ENCODE data around the gene CUL3. TPM values are rescaled to one million over a fixed set of nuclear protein-coding genes. Genes with fewer than 3 reads are reported as not detected.
"Not testable (repeated sequence)": the region's sequence is repeated elsewhere in the genome, so short reads cannot be mapped to it uniquely, and the experiment has no call there.

The CUL3 gene
- total RNA-seq, 2 donors from 2014 or later: 68.9 to 120 TPM

DNA sequence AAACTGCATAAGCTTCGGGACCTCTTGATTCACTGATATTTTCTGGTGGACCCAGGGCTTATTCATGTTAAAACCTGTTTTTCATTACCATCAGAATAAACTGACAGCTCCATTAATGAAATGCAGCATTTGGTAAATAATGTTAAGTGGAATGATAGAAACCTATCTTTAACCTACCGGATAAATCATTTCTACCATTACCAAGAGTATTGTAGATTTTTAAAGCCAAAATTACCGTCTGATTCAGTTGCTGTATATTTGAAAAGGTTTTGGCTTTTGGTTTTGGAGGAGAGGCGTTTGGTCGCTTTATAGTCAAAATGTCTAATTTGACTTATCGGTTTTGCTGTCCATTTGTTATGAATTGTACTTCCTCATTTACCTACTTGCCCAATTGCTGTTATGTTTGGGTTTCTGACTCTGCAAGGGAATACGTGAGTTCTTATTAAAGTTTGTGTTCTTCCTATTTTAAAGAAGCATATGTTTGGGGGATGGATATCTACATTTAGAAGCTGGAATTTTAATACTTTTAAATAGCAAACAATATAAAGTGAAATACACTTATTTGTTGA lies 1.0 kb upstream of the CUL3 start:
- peak overlapping the region; percentile 96 for H3K27ac Mint-ChIP-seq
- H3K36me3 Mint-ChIP-seq: peaks cover 10 to 25% of the 10 kb centered on the region in 2 donors
- ATAC-seq (no peak), DNase-seq (ENCODE audit: low spot score in 2 of 2) (no peak)
- no peaks in the 10 kb centered on the region for H3K9me3 Mint-ChIP-seq

DNA sequence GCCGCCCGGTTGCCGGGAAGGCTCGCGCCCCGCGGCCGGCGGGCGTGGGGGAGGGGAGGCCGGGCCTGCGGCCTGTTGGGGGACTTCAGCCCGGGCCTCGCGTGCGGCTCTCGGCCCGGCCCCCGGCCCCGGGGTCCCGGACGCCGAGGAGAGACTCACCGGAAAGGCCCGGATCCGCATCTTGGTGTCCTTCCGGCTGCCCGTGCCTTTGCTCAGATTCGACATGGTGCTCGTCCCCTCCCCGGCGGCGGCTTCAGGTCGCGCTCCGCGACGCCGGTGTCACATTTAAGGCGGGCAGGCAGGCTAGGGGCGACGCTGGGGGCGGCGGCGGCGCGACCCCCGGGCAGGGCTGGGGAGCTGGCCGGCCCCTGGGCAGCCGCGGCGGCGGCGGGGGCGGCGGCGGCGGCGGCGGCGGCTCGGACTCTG lies 365 bp downstream of the CUL3 start:
- peaks cover 10 to 25% of the 10 kb centered on the region in 2 donors for H3K36me3 Mint-ChIP-seq
- DNase-seq (ENCODE audit: low spot score in 2 of 2): peak in 1 of 2 donors; percentile 65
- no peaks in the 10 kb centered on the region for H3K9me3 Mint-ChIP-seq
- ATAC-seq: peak; percentile 35 to 36
- peak overlapping the region; percentile 93 to 96 for H3K27ac Mint-ChIP-seq

GRCh38 chr2:224584111-224584784 lies 915 bp downstream of the CUL3 start:
- peak overlapping the region; percentile 96 to 99 for H3K27ac Mint-ChIP-seq
- peaks cover 10 to 25% of the 10 kb centered on the region in 2 donors for H3K36me3 Mint-ChIP-seq
- DNase-seq (ENCODE audit: low spot score in 2 of 2): no peak
- H3K9me3 Mint-ChIP-seq: no peaks in the 10 kb centered on the region
- ATAC-seq: no peak

DNA sequence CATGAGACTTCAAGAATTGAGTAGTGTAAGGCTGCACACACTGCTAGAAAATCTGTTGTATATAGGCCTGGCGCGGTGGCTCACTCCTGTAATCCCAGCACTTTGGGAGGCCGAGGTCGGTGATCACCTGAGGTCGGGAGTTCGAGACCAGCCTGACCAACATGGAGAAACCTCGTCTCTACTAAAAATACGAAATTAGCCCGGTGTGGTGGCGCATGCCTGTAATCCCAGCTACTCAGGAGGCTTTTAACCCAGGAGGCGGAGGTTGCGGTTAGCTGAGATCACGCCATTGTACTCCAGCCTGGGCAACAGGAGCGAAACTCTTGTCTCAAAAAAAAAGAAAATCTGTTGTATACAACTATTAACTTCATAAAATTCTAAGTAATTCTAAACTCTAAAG lies 2.1 kb downstream of the CUL3 start:
- H3K27ac Mint-ChIP-seq; ATAC-seq; DNase-seq (ENCODE audit: low spot score in 2 of 2); H3K9me3 Mint-ChIP-seq: not testable (repeated sequence)
- peaks cover 10 to 25% of the 10 kb centered on the region in 2 donors for H3K36me3 Mint-ChIP-seq

DNA sequence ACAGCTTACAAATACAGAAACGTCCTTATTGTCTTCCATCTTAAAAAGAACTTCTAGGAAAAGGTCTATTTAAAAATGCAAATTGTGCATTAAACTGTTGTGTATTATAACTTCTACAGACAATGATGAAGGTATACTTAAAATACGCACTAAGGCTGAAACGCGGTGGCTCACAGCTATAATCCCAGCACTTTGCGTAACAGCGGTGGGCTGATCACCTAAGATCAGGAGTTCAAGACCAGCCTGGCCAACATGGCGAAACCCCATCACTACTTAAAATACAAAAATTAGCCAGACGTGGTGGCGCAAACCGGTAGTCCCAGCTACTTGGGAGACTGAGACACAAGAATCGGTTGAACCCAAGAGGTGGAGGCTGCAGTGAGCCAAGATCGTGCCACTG lies 4.9 kb downstream of the CUL3 start:
- DNase-seq (ENCODE audit: low spot score in 2 of 2) (no peak), ATAC-seq (no peak)
- Mint-ChIP-seq H3K27ac (no peak overlapping the region), H3K36me3 (peaks cover 10 to 25% of the 10 kb centered on the region in 2 donors), H3K9me3 (no peaks in the 10 kb centered on the region)

GRCh38 chr2:224579411-224579810 lies 5.8 kb downstream of the CUL3 start:
- ATAC-seq (no peak), DNase-seq (ENCODE audit: low spot score in 2 of 2) (no peak)
- Mint-ChIP-seq H3K9me3 (no peaks in the 10 kb centered on the region), H3K36me3 (peaks cover 9 to 31% of the 10 kb centered on the region in 2 donors), H3K27ac (peak overlapping the region in 1 of 2 donors; percentile 55)

- DNase-seq (ENCODE audit: low spot score in 2 of 2) (no peak), ATAC-seq (peak; percentile 8 to 45)
- Mint-ChIP-seq H3K27ac (no peak overlapping the region), H3K9me3 (no peaks in the 10 kb centered on the region), H3K36me3 (peaks cover 0 to 13% of the 10 kb centered on the region in 2 donors)
Observed at GRCh38 chr2:224577541-224577940, 7.6 kb downstream of the CUL3 start.

GRCh38 chr2:224576088-224576715 lies 9.0 kb downstream of the CUL3 start:
- no peak for DNase-seq (ENCODE audit: low spot score in 2 of 2)
- Mint-ChIP-seq H3K9me3 (no peaks in the 10 kb centered on the region), H3K27ac (peak overlapping the region in 1 of 2 donors; percentile 64), H3K36me3 (peaks cover 0 to 6% of the 10 kb centered on the region in 2 donors)
- peak; percentile 59 to 80 for ATAC-seq

DNA sequence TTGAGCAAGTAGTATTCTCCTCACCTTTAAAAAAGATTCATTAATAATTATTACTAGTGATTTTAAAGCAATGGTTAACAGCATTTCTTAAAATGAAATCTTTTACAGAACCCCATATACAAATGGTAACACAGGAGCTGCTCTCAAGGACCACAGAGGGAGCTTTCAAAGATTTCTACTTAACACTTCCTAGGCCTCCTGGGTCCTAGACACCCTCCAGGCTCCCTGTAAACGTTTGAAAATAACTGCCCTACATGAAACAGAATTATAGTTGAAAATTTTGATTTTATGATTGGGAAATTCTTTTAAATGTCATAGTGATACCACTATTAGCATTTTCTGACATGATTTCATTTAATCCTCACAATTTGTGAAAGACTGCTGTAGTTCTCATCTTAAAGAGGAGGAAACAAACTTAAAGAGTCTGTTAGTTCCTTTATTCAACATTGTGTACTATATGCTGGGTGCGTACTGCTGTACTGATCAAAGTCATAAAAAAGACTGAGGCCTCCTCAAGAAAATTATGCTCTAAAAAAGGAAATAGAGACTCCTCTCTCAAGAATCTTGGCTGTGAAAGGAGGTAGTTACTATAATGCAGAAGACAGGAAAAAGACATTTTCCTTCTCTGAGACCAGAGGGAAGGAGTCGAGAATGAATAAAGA lies 10.6 kb downstream of the CUL3 start:
- Mint-ChIP-seq H3K27ac (no peak overlapping the region), H3K36me3 (peaks cover 0 to 6% of the 10 kb centered on the region in 2 donors), H3K9me3 (no peaks in the 10 kb centered on the region)
- DNase-seq (ENCODE audit: low spot score in 2 of 2) (no peak), ATAC-seq (no peak)

- no peak for ATAC-seq
- peaks cover 0 to 6% of the 10 kb centered on the region in 2 donors for H3K36me3 Mint-ChIP-seq
- H3K27ac Mint-ChIP-seq: no peak overlapping the region
- no peak for DNase-seq (ENCODE audit: low spot score in 2 of 2)
- H3K9me3 Mint-ChIP-seq: no peaks in the 10 kb centered on the region
Observed at GRCh38 chr2:224573724-224574123, 11.4 kb downstream of the CUL3 start.

- DNase-seq (ENCODE audit: low spot score in 2 of 2): no peak
- ATAC-seq: no peak
- Mint-ChIP-seq H3K27ac (no peak overlapping the region), H3K36me3 (peaks cover 7 to 15% of the 10 kb centered on the region in 2 donors), H3K9me3 (peaks cover 5 to 6% of the 10 kb centered on the region in 2 donors)
Observed at GRCh38 chr2:224572338-224572737, 12.8 kb downstream of the CUL3 start.

- peak; percentile 82 to 88 for ATAC-seq
- DNase-seq (ENCODE audit: low spot score in 2 of 2): no peak
- Mint-ChIP-seq H3K9me3 (peaks cover 5 to 9% of the 10 kb centered on the region in 2 donors), H3K36me3 (peaks cover 7 to 34% of the 10 kb centered on the region in 2 donors), H3K27ac (peak overlapping the region in 1 of 2 donors; percentile 66)
Observed at GRCh38 chr2:224570328-224570993, 14.7 kb downstream of the CUL3 start.

DNA sequence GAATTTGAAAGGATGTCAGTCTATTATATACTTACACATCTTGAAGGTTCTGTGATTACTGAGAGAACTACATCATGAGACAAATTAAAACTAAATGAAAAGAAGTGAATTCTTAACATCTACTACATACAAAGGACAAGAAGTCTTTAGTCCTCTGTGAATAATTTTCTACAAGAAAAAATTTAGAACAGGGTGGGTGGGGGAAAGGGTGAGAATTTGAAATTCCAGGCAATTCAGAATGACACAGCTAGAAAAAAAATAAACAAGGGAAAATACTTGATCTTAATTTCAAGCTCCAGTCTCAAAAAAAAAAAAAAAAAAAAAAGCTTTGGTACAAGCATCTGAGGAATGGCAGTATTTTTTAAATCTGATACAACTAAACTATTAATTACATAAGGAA lies 15.5 kb downstream of the CUL3 start:
- H3K27ac Mint-ChIP-seq: no peak overlapping the region
- DNase-seq (ENCODE audit: low spot score in 2 of 2): no peak
- ATAC-seq: no peak
- H3K36me3 Mint-ChIP-seq: peaks cover 7 to 37% of the 10 kb centered on the region in 2 donors
- H3K9me3 Mint-ChIP-seq: peaks cover 5 to 11% of the 10 kb centered on the region in 2 donors

DNA sequence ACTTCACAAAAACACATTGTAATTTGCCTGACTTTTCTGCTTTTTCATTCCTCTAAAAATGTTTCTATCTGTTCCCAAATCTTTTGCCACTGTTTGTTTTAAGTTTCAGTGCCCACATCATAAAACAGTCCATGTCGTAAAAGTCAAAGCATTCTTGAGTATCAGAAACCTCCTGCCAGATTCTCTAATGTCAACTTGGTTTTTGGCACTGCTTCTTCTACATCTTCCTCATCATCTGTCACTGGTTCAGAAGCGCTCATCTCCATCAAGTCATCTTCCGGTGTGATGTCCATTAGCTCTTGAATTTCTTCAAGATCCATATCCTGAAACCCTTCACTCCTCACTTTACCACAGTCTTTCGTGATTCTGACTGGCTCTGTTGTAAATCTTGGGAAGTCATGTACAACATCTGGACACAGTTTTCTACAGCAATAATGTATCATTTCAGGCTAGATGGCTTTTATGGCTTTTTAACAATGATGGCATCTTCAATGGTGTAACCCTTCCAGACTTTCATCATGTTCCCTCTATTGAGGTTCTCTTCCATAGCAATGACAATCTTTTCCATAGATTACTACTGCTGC lies 19.6 kb downstream of the CUL3 start:
- H3K9me3 Mint-ChIP-seq: peaks cover 5 to 11% of the 10 kb centered on the region in 2 donors
- ATAC-seq (no peak), DNase-seq (ENCODE audit: low spot score in 2 of 2) (no peak)
- peaks cover 7 to 39% of the 10 kb centered on the region in 2 donors for H3K36me3 Mint-ChIP-seq
- no peak overlapping the region for H3K27ac Mint-ChIP-seq

DNA sequence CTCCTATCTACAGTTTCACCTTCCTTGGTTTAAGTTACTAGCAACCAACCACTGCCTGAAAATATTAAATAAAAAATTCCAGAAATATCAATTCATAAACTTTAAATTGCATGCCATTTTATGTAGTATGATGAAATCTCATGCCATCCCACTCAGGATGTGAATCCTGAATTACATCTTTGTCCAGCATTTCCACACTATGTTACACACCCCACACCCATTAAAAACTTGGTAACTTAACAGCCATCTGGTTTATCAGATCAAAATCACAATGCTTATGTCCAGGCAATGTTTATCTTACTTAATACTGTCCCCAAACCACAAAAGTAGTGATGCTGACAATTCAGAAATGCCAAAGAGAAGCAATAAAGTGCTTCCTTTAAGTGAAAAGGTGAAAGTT lies 21.6 kb downstream of the CUL3 start:
- peaks cover 5 to 11% of the 10 kb centered on the region in 2 donors for H3K9me3 Mint-ChIP-seq
- no peak overlapping the region for H3K27ac Mint-ChIP-seq
- peaks cover 7 to 39% of the 10 kb centered on the region in 2 donors for H3K36me3 Mint-ChIP-seq
- DNase-seq (ENCODE audit: low spot score in 2 of 2) (no peak), ATAC-seq (no peak)

- DNase-seq (ENCODE audit: low spot score in 2 of 2) (no peak), ATAC-seq (no peak)
- H3K9me3 Mint-ChIP-seq: peaks cover 3 to 8% of the 10 kb centered on the region in 2 donors
- H3K27ac Mint-ChIP-seq: no peak overlapping the region
- H3K36me3 Mint-ChIP-seq: peaks cover 4 to 42% of the 10 kb centered on the region in 2 donors
Observed at GRCh38 chr2:224562831-224563230, 22.3 kb downstream of the CUL3 start.
